GM21528 (cell line): ENCODE data around the gene PTH2R.
"Not testable (repeated sequence)": the region's sequence is repeated elsewhere in the genome, so short reads cannot be mapped to it uniquely, and the experiment has no call there.

ENCODE experiments used
- ATAC-seq: cut with Tn5 transposase; IDR thresholded peaks from one replicate; pipeline ENCODE4 v1.9.1; 2021; ENCODE audit warnings: mild to moderate bottlenecking, moderate library complexity; ENCODE audit not compliant: unreplicated experiment, low FRiP score

Gene PTH2R, protein sequence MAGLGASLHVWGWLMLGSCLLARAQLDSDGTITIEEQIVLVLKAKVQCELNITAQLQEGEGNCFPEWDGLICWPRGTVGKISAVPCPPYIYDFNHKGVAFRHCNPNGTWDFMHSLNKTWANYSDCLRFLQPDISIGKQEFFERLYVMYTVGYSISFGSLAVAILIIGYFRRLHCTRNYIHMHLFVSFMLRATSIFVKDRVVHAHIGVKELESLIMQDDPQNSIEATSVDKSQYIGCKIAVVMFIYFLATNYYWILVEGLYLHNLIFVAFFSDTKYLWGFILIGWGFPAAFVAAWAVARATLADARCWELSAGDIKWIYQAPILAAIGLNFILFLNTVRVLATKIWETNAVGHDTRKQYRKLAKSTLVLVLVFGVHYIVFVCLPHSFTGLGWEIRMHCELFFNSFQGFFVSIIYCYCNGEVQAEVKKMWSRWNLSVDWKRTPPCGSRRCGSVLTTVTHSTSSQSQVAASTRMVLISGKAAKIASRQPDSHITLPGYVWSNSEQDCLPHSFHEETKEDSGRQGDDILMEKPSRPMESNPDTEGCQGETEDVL

GRCh38 chr2:208406474-208407451 is at the start of gene PTH2R:
TSS of gene PTH2R (plus strand) at chr2:208406792. CDS start at chr2:208407044, 252 bp downstream.
- ATAC-seq = no peak

DNA sequence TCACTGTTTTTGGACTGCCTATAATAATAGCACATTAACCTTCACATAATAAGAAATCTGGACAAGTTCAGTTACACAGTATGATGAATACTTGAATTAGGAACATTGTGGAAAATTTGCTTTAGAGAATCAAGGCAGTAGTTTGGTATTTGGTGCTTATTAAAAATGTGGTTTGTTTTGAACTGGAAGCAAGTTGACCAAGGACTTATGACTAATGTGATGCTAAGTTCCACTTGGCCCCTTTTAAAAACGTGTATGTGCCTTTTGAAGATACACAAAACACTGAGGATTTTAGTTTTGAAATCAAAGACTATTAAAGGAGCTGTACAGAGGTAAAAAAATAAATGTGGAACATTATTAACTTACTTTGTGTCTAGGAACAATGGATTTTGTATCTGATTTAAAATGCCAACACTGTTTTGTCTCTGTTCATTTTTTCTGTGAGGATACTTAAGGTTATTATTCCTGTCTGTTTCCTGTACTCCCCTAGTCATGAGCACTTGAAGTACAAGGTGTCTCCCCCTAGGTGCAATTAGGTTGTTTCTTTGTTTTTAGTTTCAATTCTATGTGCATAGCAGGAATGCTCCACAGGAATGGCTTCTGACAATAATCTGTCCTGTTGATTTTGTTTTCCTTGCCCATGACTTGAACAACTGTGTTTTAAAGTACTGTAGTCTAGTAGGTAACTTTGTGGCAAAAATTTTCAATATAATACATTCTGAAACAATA is 49.6 kb upstream of the PTH2R start:
- ATAC-seq = no peak

DNA sequence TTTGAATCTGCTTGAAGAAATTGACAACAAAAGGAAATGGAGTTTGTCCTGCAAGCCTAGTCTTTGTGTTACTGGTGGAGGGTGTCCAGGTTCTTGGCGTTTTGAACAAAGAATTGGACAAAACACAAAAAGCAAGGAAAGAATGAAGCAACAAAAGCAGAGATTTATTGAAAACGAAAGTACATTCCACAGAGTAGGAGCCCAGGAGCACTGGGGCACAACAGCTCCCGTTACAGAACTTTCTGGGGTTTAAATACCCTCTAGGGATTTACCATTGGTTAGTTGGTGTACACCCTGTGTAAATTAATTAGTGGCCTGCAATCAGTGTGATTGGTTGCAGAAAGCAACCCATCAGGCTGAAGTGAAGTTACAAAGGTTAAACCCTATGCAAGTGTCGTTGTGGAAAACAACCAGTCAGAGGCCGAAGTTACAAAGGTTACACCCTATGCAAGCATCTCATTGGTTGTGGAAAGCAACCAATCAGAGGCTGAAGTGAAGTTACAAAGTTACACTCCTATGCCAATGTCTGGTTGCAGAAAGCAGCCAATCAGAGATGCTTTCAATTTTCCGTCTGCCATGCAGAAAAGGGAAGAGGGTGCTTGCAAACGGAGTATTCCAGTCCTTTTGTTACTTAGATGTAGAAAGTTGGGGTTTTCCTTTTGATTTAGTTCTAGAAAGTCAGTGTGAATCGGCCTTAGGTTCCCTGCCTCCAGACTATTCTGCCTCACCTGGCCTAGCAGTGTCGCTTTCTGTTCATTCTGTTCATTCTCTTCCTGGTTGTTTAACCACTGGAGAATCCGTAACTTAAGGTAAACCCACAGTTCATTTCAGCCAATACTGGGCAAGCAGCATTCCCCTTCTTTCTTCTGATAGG is 47.6 kb upstream of the PTH2R start:
- ATAC-seq = no peak

- no peak for ATAC-seq
These were observed 47.0 kb upstream of the PTH2R start for GRCh38 chr2:208359632-208359986.

GRCh38 chr2:208360259-208361076 is 46.1 kb upstream of the PTH2R start:
- no peak for ATAC-seq

DNA sequence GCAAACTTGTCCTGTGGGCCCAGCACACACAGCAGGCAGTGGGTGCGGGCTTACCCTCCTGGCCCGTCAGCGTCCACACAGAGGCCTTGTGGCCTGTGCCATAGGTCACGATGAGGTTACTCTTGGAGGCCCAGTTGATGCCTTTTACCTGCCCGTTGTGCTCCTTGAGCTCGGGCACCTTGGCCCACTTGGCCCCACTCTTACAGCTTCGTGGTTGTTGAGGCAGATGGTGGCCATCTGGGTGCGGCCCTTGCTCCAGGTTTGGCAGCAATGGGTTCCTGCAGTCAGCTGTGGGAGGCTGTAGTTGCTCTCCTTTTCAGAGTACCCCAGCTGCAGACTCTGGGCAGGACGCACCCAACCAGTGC is 45.5 kb upstream of the PTH2R start:
- no peak for ATAC-seq

- peak; percentile 60 for ATAC-seq
These were observed 43.1 kb upstream of the PTH2R start for GRCh38 chr2:208363485-208363884.

DNA sequence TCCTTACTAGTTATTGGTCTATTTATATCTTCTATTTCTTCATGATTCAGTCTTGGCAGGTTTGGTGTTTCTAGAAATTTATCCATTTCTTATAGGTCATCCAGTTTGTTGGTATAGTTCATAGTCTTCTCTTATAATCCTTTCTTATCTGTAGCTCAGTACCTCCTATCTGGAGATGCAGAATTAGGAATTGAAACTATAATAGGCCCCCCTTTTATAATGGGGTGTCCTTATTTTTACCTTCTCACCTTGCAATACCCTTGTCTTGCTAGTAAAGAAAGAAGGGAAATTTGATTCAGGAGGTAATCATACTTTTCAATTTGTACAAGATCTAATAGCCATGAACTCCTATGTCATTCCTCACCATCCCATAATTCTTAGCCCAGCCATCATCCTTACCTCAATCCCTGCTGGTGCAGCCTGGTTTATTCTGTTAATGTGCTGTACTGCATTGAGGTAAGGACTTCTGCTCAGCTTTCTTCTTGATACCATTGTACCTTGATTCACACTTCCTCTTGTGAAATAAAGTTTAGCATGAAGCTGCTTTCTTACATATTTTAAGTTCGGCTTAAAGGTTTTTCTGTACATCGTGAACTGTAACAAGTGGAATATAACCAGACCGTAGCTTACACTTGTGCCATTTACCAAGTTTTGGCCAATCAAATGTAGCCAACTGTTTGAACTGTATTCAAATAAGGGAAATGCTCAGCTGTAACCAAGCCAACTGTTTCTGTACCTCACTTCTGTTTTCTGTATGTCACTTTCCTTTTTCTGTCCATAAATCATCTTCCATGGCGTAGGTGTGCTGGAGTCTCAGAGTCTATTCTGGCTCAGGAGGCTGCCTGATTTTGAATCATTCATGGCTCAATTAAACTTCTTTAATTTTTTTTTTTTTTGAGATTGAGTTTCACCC is 40.1 kb upstream of the PTH2R start:
- ATAC-seq = peak; percentile 62

DNA sequence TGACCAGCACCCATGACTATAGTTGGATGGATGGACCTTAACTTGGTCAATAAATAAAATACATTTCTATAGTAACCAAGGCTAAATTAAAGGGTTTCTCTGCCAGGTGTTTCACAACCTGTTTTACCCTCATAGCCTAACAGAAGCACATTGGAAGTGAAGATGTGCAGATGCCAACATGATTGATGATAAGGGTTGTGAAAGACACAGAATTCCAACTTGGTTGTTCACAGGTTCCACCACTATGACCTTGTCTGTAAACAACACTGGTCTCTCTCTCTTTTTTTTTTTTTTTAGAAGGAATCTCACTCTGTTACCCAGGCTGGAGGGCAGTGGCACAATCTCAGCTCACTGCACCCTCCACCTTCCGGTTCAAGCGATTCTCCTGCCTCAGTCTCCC is 37.5 kb upstream of the PTH2R start:
- ATAC-seq = no peak

- ATAC-seq = no peak
These were observed 35.5 kb upstream of the PTH2R start for GRCh38 chr2:208370881-208371633.

DNA sequence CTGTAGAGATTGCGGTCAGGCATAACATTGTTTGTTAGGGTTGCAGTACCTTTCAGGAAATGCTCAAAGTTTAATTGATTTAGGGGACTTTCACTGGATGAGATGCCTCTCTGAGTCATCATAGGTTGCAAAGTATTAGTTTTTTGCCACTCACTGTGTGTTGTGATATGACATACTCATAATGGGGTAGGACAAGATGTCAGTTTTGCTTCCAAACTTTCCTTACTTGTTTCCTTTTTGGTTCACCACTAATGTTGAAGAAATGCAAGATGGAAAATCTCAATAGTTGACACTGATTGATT is 35.0 kb upstream of the PTH2R start:
- ATAC-seq = no peak

DNA sequence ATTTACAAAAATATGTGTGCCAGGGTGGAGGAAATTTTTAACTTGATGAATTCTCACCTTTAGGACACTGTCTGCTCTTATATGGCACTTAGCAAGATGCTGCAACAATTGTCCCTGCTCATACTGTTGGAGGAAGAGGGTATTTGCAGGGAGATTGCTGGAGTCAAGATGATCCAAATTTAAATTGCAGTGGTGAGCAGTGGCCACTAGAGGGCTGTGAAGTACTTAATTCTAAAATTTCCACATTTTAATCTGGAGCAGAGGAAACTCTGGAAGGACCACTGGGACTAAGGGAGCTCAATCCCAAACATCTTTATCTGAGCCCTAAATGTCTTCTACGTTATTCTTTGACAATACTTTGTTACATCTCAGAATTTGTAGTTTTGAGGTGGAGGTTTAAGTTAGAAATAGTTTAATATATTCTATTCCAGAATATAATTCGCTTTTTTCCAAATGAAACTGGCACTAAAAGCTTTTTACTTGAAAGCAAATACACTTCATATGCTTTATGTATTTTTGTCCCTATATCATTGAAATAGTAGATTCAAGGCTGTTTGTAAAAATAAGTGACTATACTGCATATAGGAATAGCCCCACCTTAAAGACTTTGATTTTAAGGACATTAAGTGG is 33.0 kb upstream of the PTH2R start:
- ATAC-seq = peak; percentile 50

GRCh38 chr2:208375491-208376068 is 31.0 kb upstream of the PTH2R start:
- ATAC-seq = no peak

DNA sequence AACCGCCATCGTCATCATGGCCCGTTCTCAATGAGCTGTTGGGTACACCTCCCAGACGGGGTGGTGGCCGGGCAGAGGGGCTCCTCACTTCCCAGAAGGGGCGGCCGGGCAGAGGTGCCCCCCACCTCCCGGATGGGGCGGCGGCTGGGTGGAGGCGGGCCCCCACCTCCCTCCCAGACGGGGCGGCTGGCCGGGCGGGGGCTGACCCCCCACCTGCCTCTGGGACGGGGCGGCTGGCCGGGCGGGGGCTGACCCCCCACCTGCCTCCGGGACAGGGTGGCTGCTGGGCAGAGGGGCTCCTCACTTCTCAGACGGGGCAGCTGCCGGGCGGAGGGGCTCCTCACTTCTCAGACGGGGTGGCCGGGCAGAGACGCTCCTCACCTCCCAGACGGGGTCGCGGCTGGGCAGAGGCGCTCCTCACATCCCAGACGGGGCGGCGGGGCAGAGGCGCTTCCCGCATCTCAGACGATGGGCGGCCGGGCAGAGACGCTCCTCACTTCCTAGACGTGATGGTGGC is 29.2 kb upstream of the PTH2R start:
- ATAC-seq = not testable (repeated sequence)

GRCh38 chr2:208379192-208379591 is 27.4 kb upstream of the PTH2R start:
- ATAC-seq = no peak

DNA sequence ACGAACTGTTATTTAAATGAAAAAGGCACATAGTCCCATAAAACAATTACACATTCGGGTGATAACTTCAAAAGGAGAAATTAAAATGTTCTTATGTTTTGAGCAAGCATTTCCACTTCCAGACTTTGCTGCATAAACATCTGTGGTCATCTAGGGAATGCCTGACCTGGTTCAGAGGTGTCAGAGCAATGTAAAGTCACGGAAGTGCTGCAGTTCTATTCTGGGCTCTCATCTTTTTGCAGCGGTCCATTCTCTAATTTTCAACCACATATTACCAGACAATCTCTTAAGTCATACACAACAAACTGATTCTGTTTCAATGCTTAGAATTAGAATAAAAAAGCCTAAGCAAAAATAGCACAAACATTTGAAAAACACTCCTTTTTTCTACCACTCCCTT is 22.0 kb upstream of the PTH2R start:
- ATAC-seq = no peak
